ENCODE data around the gene CST9.
A peak's percentile ranks its signal among the peaks of the same experiment; 100 is the strongest.

DNA sequence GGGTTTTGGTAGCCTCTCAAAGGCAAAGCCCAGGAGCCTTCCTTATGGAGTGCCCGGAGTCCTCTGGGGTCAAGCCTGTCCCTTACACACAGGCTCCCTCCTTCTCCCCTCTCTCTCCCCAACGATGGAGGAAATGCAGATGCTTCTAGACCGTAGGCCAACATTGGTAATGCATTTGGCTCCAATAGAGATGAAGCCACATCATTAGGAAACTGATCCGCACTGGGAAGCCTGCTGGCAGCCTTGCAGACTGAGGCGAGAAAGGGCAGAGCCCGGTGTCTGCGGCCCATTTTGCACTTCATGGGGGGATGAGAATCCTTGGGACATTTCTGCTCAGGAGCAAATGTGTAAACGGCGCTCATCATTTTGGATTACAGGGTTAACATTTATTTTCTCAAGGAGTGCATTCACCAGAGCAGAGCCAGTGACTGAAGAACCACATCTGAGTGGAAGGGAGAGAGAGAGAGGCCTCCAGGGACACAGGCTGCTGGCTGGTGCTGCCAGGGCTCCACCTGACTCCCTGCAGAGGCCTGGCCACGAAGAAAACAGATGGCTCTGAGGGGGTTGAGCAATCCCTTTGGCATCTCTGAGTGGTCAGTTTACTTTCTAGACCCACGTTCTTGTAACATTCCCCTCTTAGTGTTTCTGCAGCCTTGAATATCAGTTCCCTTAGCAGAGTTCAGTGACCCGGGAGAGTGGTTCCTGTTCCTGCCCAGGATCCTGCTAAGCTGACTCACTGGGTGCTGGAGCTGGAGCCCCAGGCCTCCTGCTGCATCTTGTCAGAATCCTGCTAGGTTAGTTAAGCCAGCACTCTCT, 36.4 kb upstream of the CST9 start:
- TF ChIP-seq, protein P1, sequence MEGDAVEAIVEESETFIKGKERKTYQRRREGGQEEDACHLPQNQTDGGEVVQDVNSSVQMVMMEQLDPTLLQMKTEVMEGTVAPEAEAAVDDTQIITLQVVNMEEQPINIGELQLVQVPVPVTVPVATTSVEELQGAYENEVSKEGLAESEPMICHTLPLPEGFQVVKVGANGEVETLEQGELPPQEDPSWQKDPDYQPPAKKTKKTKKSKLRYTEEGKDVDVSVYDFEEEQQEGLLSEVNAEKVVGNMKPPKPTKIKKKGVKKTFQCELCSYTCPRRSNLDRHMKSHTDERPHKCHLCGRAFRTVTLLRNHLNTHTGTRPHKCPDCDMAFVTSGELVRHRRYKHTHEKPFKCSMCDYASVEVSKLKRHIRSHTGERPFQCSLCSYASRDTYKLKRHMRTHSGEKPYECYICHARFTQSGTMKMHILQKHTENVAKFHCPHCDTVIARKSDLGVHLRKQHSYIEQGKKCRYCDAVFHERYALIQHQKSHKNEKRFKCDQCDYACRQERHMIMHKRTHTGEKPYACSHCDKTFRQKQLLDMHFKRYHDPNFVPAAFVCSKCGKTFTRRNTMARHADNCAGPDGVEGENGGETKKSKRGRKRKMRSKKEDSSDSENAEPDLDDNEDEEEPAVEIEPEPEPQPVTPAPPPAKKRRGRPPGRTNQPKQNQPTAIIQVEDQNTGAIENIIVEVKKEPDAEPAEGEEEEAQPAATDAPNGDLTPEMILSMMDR (IDR thresholded peaks at IDR 0.05; ENCODE audit: extremely low read depth in 1 of 2, insufficient read depth in 1 of 2, low read depth in 1 of 2, low read length in 2 of 2): no peak
- TF ChIP-seq POLR2A (IDR thresholded peaks at IDR 0.05; ENCODE audit: low read depth, low read length): no peak
- no peak for TF ChIP-seq GATA2 (IDR thresholded peaks at IDR 0.05; ENCODE audit: insufficient read depth, insufficient read length, low read depth, low read length)
- TF ChIP-seq EZH2 (IDR thresholded peaks at IDR 0.05; ENCODE audit: borderline replicate concordance, low read depth, low read length, severe bottlenecking): no peak
- TF ChIP-seq, protein P2, sequence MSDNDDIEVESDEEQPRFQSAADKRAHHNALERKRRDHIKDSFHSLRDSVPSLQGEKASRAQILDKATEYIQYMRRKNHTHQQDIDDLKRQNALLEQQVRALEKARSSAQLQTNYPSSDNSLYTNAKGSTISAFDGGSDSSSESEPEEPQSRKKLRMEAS (IDR thresholded peaks at IDR 0.05; ENCODE audit: insufficient read depth, insufficient read length): no peak
- no peak for TF ChIP-seq JUN (IDR thresholded peaks at IDR 0.05; ENCODE audit: borderline replicate concordance, insufficient read depth, insufficient read length, low read depth)
- TF ChIP-seq POLR2AphosphoS5 (IDR thresholded peaks at IDR 0.05; ENCODE audit: insufficient read depth, low read depth, low read length): peak; percentile 39
- peak; percentile 82 for TF ChIP-seq FOS (IDR thresholded peaks at IDR 0.05; ENCODE audit: borderline replicate concordance, insufficient read depth, low read length)
- TF ChIP-seq MYC (IDR thresholded peaks at IDR 0.05; ENCODE audit: low read depth, low read length): no peak

Data from endothelial cell of umbilical vein (primary cell).